Neural cell (in vitro differentiated cells): ENCODE measurements around the gene UGT1A6. TPM values are rescaled to one million over a fixed set of nuclear protein-coding genes. Genes with fewer than 3 reads are reported as not detected.

Experiments
- H2AFZ ChIP-seq: fragments of 200-600, 300-800 bp; sonication (generic), shearing (Covaris generic); 2 replicates; pipeline ENCODE4 v1.6.0; 2014; ENCODE audit warnings: low read depth, mild to moderate bottlenecking, antibody characterized with exemption, low read length, moderate library complexity
- H3F3A ChIP-seq: fragments of 200-600 bp; shearing (Covaris generic); 2 replicates; pipeline ENCODE4 v1.6.1; 2016; ENCODE audit warnings: mild to moderate bottlenecking, moderate library complexity, mixed read lengths, antibody characterized with exemption, low read length; ENCODE audit not compliant: insufficient read depth, poor library complexity, severe bottlenecking
- H3K27ac ChIP-seq: fragments of 200-600, 300-800 bp; sonication (generic), shearing (Covaris generic); 2 replicates; pipeline ENCODE4 v1.5.1; 2014; ENCODE audit warnings: mild to moderate bottlenecking, low read length, moderate library complexity
- H3K27me3 ChIP-seq: fragments of 300-800, 200-600 bp; sonication (generic), shearing (Covaris generic); 2 replicates; pipeline ENCODE4 v1.6.0; 2014; ENCODE audit warnings: mild to moderate bottlenecking, low read depth, low read length, moderate library complexity; ENCODE audit not compliant: insufficient read depth
- H3K36me3 ChIP-seq: fragments of 300-800, 200-600 bp; sonication (generic), shearing (Covaris generic); 2 replicates; pipeline ENCODE4 v1.5.1; 2014; ENCODE audit warnings: mild to moderate bottlenecking, antibody characterized with exemption, low read length, moderate library complexity; ENCODE audit not compliant: insufficient read depth
- H3K4me2 ChIP-seq: fragments of 300-800, 200-600 bp; sonication (generic), shearing (Covaris generic); 2 replicates; pipeline ENCODE4 v1.6.0; 2014; ENCODE audit warnings: mild to moderate bottlenecking, low read length
- H3K4me3 ChIP-seq: fragments of 300-800, 200-600 bp; sonication (generic), shearing (Covaris generic); 2 replicates; pipeline ENCODE4 v1.5.1; 2014; ENCODE audit warnings: mild to moderate bottlenecking, low read length, moderate library complexity
- H3K79me2 ChIP-seq: fragments of 200-600 bp; shearing (Covaris generic); replicated peaks from 2 replicates; pipeline ENCODE4 v1.6.0; 2014; ENCODE audit warnings: mild to moderate bottlenecking, low read length, moderate library complexity; ENCODE audit not compliant: insufficient read depth
- H3K9ac ChIP-seq: fragments of 300-800, 200-600 bp; sonication (generic), shearing (Covaris generic); 2 replicates; pipeline ENCODE4 v1.6.1; 2016; ENCODE audit warnings: mild to moderate bottlenecking, low read length, mixed read lengths
- H3K9me2 ChIP-seq: fragments of 200-600 bp; shearing (Covaris generic); 2 replicates; pipeline ENCODE4 v1.6.1; 2016; ENCODE audit warnings: mild to moderate bottlenecking, low read length, mixed read lengths; ENCODE audit not compliant: insufficient read depth
- H3K9me3 ChIP-seq: fragments of 200-600, 300-800 bp; sonication (generic), shearing (Covaris generic); 2 replicates; pipeline ENCODE4 v1.6.1; 2016; ENCODE audit warnings: mild to moderate bottlenecking, mixed run types, low read length, moderate library complexity, mixed read lengths
- H4K20me1 ChIP-seq: fragments of 200-600 bp; shearing (Covaris generic); 2 replicates; pipeline ENCODE4 v1.6.1; 2016; ENCODE audit warnings: mild to moderate bottlenecking, mixed run types; ENCODE audit not compliant: insufficient read depth
- EP300 ChIP-seq: fragments of 450-650 bp; conservative IDR thresholded peaks from 2 replicates; pipeline ENCODE4 v1.6.1; 2014; ENCODE audit warnings: antibody characterized with exemption, mild to moderate bottlenecking, moderate library complexity; ENCODE audit not compliant: poor library complexity, severe bottlenecking
- EZH2 ChIP-seq: fragments of 200-600, 300-800 bp; shearing (Covaris generic), sonication (generic); IDR thresholded peaks from 2 replicates; pipeline ENCODE4 v1.6.1; 2014; ENCODE audit warnings: antibody characterized with exemption, low read length, borderline replicate concordance, mild to moderate bottlenecking; ENCODE audit not compliant: insufficient read depth, poor library complexity, severe bottlenecking
- MXI1 ChIP-seq: fragments of 450-650 bp; conservative IDR thresholded peaks from 2 replicates; pipeline ENCODE4 v1.6.1; 2014; ENCODE audit warnings: antibody characterized with exemption, mild to moderate bottlenecking; ENCODE audit not compliant: poor library complexity, severe bottlenecking
- POLR2AphosphoS5 ChIP-seq: IDR thresholded peaks from 2 replicates; pipeline ENCODE4 v1.6.1; 2012
- RAD21 ChIP-seq: fragments of 450-650 bp; conservative IDR thresholded peaks from 2 replicates; pipeline ENCODE4 v1.6.1; 2014; ENCODE audit warnings: antibody characterized with exemption, mild to moderate bottlenecking, moderate library complexity
- SMC3 ChIP-seq: fragments of 450-650 bp; conservative IDR thresholded peaks from 2 replicates; pipeline ENCODE4 v1.6.1; 2014; ENCODE audit warnings: antibody characterized with exemption, mild to moderate bottlenecking, moderate library complexity; ENCODE audit not compliant: poor library complexity
- TAF1 ChIP-seq: IDR thresholded peaks from 2 replicates; pipeline ENCODE4 v1.6.1; 2012; ENCODE audit warnings: low read depth
- polyA plus RNA-seq: library from polyadenylated mRNA; depleted of rRNA; stranded (reverse); fragments of >200 nt; gene quantifications from 2 replicates; pipeline ENCODE4 v1.2.3, GENCODE V29; 2014
- TF ChIP-seq, protein P1 (sequence below): fragments of 450-650 bp; IDR thresholded peaks from 2 replicates; pipeline ENCODE4 v1.5.1; 2014; ENCODE audit warnings: antibody characterized with exemption, mild to moderate bottlenecking, moderate library complexity; ENCODE audit not compliant: poor library complexity, severe bottlenecking
- TF ChIP-seq, protein P2 (sequence below): IDR thresholded peaks from 2 replicates; pipeline ENCODE4 v1.6.1; 2012; ENCODE audit warnings: borderline replicate concordance

UGT1A6 gene
- polyA plus RNA-seq, 1 donor from 2014 or later: not detected

DNA sequence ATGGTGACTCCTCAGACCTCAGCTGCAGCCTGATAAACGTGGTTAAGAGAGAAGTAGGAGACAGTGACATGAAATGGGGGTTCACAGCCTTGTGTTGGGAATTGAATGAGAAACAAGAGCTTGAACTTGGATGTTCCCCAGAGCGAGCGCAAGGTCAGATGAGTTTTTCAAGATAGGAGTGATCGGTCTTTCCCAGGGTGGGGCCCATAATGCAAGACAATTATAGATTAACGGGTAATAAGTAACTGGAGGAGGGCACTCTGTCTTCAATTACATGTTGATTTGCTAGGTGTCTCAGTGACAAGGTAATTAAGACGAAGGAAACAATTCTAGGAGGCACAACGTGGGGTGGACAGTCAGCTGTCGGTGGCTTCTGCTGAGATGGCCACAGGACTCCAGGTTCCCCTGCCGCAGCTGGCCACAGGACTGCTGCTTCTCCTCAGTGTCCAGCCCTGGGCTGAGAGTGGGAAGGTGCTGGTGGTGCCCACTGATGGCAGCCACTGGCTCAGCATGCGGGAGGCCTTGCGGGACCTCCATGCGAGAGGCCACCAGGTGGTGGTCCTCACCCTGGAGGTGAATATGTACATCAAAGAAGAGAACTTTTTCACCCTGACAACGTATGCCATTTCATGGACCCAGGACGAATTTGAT lies 20.0 kb downstream of the UGT1A6 start, which contains the start of gene UGT1A5:
Gene UGT1A5 (plus strand): TSS at position 297 of the 651 bp plus-strand sequence. CDS start 85 bp downstream, at position 382.
- Histone ChIP-seq H3K4me2 (no peak within 1 kb of the TSS), H3K9ac (no peak within 1 kb of the TSS), H3K4me3 (no peak within 1 kb of the TSS), H3K9me3 (no peaks in the 10 kb centered on the region), H2AFZ (no peak within 1 kb of the TSS), H3K27ac (no peak within 1 kb of the TSS), H3K79me2 (no peaks in the 10 kb centered on the region), H3K27me3 (no peaks in the 10 kb centered on the region), H3F3A (no peaks in the 10 kb centered on the region), H3K9me2 (no peaks in the 10 kb centered on the region), H4K20me1 (no peaks in the 10 kb centered on the region), H3K36me3 (no peaks in the 10 kb centered on the region)
- TF ChIP-seq, protein P1, sequence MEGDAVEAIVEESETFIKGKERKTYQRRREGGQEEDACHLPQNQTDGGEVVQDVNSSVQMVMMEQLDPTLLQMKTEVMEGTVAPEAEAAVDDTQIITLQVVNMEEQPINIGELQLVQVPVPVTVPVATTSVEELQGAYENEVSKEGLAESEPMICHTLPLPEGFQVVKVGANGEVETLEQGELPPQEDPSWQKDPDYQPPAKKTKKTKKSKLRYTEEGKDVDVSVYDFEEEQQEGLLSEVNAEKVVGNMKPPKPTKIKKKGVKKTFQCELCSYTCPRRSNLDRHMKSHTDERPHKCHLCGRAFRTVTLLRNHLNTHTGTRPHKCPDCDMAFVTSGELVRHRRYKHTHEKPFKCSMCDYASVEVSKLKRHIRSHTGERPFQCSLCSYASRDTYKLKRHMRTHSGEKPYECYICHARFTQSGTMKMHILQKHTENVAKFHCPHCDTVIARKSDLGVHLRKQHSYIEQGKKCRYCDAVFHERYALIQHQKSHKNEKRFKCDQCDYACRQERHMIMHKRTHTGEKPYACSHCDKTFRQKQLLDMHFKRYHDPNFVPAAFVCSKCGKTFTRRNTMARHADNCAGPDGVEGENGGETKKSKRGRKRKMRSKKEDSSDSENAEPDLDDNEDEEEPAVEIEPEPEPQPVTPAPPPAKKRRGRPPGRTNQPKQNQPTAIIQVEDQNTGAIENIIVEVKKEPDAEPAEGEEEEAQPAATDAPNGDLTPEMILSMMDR: no peak
- TF ChIP-seq EZH2 (no peak), SMC3 (no peak), RAD21 (no peak), MXI1 (no peak), TAF1 (no peak), EP300 (no peak), POLR2AphosphoS5 (no peak)
- TF ChIP-seq, protein P2, sequence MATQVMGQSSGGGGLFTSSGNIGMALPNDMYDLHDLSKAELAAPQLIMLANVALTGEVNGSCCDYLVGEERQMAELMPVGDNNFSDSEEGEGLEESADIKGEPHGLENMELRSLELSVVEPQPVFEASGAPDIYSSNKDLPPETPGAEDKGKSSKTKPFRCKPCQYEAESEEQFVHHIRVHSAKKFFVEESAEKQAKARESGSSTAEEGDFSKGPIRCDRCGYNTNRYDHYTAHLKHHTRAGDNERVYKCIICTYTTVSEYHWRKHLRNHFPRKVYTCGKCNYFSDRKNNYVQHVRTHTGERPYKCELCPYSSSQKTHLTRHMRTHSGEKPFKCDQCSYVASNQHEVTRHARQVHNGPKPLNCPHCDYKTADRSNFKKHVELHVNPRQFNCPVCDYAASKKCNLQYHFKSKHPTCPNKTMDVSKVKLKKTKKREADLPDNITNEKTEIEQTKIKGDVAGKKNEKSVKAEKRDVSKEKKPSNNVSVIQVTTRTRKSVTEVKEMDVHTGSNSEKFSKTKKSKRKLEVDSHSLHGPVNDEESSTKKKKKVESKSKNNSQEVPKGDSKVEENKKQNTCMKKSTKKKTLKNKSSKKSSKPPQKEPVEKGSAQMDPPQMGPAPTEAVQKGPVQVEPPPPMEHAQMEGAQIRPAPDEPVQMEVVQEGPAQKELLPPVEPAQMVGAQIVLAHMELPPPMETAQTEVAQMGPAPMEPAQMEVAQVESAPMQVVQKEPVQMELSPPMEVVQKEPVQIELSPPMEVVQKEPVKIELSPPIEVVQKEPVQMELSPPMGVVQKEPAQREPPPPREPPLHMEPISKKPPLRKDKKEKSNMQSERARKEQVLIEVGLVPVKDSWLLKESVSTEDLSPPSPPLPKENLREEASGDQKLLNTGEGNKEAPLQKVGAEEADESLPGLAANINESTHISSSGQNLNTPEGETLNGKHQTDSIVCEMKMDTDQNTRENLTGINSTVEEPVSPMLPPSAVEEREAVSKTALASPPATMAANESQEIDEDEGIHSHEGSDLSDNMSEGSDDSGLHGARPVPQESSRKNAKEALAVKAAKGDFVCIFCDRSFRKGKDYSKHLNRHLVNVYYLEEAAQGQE: no peak

DNA sequence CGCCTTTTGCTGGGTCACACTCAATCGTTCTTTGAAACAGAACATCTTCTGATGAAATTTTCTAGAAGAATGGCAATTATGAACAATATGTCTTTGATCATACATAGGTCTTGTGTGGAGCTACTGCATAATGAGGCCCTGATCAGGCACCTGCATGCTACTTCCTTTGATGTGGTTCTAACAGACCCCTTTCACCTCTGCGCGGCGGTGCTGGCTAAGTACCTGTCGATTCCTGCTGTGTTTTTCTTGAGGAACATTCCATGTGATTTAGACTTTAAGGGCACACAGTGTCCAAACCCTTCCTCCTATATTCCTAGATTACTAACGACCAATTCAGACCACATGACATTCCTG lies 20.5 kb downstream of the UGT1A6 start:
- Histone ChIP-seq H3K4me3 (no peak overlapping the region), H3K9ac (no peak overlapping the region), H3K36me3 (no peaks in the 10 kb centered on the region), H2AFZ (no peak overlapping the region), H3K9me2 (no peaks in the 10 kb centered on the region), H3K4me2 (no peak overlapping the region), H3F3A (no peaks in the 10 kb centered on the region), H3K27me3 (no peaks in the 10 kb centered on the region), H3K79me2 (no peaks in the 10 kb centered on the region), H3K27ac (no peak overlapping the region), H3K9me3 (no peaks in the 10 kb centered on the region), H4K20me1 (no peaks in the 10 kb centered on the region)
- TF ChIP-seq, protein P2: no peak
- no peak for TF ChIP-seq EZH2
- TF ChIP-seq MXI1: no peak
- no peak for TF ChIP-seq EP300
- TF ChIP-seq POLR2AphosphoS5: no peak
- no peak for TF ChIP-seq RAD21
- no peak for TF ChIP-seq TAF1
- TF ChIP-seq, protein P1: no peak
- TF ChIP-seq SMC3: no peak
